ENCODE measurements around the gene RNASET2. TPM values are rescaled to one million over a fixed set of nuclear protein-coding genes. Genes with fewer than 3 reads are reported as not detected.

RNASET2 gene
- total and polyA plus RNA-seq, 2 of the 13 experiments (the other 11 are each of a cell fraction or from before 2014, with no cell fraction given) = 44.6 to 597 TPM

GRCh38 chr6:166997348-166997747 lies 41.0 kb upstream of the RNASET2 start (continued):
- TF ChIP-seq NCOR1 (IDR thresholded peaks at IDR 0.05; ENCODE audit: borderline replicate concordance, low read length) = peak; percentile 34; the same call in 1 of the 2 replicates
- peak; percentile 36 for TF ChIP-seq U2AF1 (optimal IDR thresholded peaks at IDR 0.05; ENCODE audit: low read depth, low read length)
- 0 out of 2 replicates have a peak, but pooled peaks have one; percentile 16 for TF ChIP-seq RARA (CRISPR knock-in tag; IDR thresholded peaks at IDR 0.05)
- TF ChIP-seq FOXK2 (IDR thresholded peaks at IDR 0.05) = peak; percentile 32; the same call in 1 of the 2 replicates
- TF ChIP-seq FOXO4 (CRISPR knock-in tag; conservative IDR thresholded peaks at IDR 0.05) = no peak
- TF ChIP-seq STAT5B (CRISPR knock-in tag; IDR thresholded peaks at IDR 0.05) = no peak
- no peak for TF ChIP-seq ZNF30 (CRISPR knock-in tag; IDR thresholded peaks at IDR 0.05)
- TF ChIP-seq ZSCAN25 (CRISPR knock-in tag; IDR thresholded peaks at IDR 0.05) = no peak
- no peak for TF ChIP-seq TEF (CRISPR knock-in tag; IDR thresholded peaks at IDR 0.05)
- 0 out of 2 replicates have a peak, but pooled peaks have one; percentile 31 for TF ChIP-seq NR2F2 (IDR thresholded peaks at IDR 0.05; ENCODE audit: borderline replicate concordance, low read depth)
- no peak for TF ChIP-seq SNAPC2 (CRISPR knock-in tag; IDR thresholded peaks at IDR 0.05)
- TF ChIP-seq HBP1 (CRISPR knock-in tag; IDR thresholded peaks at IDR 0.05; ENCODE audit: low read depth) = no peak
- TF ChIP-seq BRF2 (CRISPR knock-in tag; IDR thresholded peaks at IDR 0.05) = no peak
- TF ChIP-seq NFE2L1 (CRISPR knock-in tag; IDR thresholded peaks at IDR 0.05; ENCODE audit: borderline replicate concordance) = no peak
- TF ChIP-seq BORCS8-MEF2B (CRISPR knock-in tag; IDR thresholded peaks at IDR 0.05) = 0 out of 2 replicates have a peak, but pooled peaks have one; percentile 8
- TF ChIP-seq ZNF772 (CRISPR knock-in tag; IDR thresholded peaks at IDR 0.05) = no peak
- TF ChIP-seq FOXO1 (CRISPR knock-in tag; IDR thresholded peaks at IDR 0.05) = no peak
- no peak for TF ChIP-seq LCORL (IDR thresholded peaks at IDR 0.05)
- TF ChIP-seq LCORL (CRISPR knock-in tag; IDR thresholded peaks at IDR 0.05) = 0 out of 2 replicates have a peak, but pooled peaks have one; percentile 6
- TF ChIP-seq CEBPB (IDR thresholded peaks at IDR 0.05; ENCODE audit: borderline replicate concordance, low read depth, low read length) = peak; percentile 56; the same call in 1 of the 2 replicates
- TF ChIP-seq ZFP36L1 (CRISPR knock-in tag; IDR thresholded peaks at IDR 0.05) = no peak
- TF ChIP-seq NKX3-1 (CRISPR knock-in tag; IDR thresholded peaks at IDR 0.05) = no peak
- no peak for TF ChIP-seq ZNF841 (CRISPR knock-in tag; IDR thresholded peaks at IDR 0.05; ENCODE audit: borderline replicate concordance)

Data from HepG2 (cell line).